Upper lobe of left lung (tissue), 6 donors: ENCODE measurements around the gene SAT1. TPM values are rescaled to one million over a fixed set of nuclear protein-coding genes. Genes with fewer than 3 reads are reported as not detected.

Experiments used
- ATAC-seq, 2 donors: fragments of 200-7000 bp; cut with Tn5 transposase; one replicate each; pipeline ENCODE4 v1.9.1; 2022; ENCODE audit warnings: mild to moderate bottlenecking in 2 of 2, moderate library complexity in 2 of 2; ENCODE audit not compliant: low FRiP score in 2 of 2
- DNase-seq, 2 donors: peaks; one replicate each; pipeline ENCODE4 v3.0.0-alpha.2; 2019 to 2020
- H3K27ac ChIP-seq, 4 donors: fragments of 200-600 bp; sonication (generic); one replicate each; pipeline ENCODE4 v1.5.1; 2016 to 2019
- H3K27me3 ChIP-seq, 4 donors: fragments of 200-600 bp; sonication (generic); one replicate each; pipeline ENCODE4 v1.5.1; 2017 to 2019
- H3K36me3 ChIP-seq, 4 donors: fragments of 200-600 bp; sonication (generic); one replicate each; pipeline ENCODE4 v1.5.1; 2016 to 2019
- H3K4me1 ChIP-seq, 4 donors: fragments of 200-600 bp; sonication (generic); one replicate each; pipeline ENCODE4 v1.5.1; 2018 to 2019
- H3K4me3 ChIP-seq, 4 donors: fragments of 200-600 bp; sonication (generic); one replicate each; pipeline ENCODE4 v1.5.1; 2017 to 2019; ENCODE audit warnings: mild to moderate bottlenecking in 2 of 4, moderate library complexity in 1 of 4
- H3K9me3 ChIP-seq, 4 donors: fragments of 200-600 bp; sonication (generic); one replicate each; pipeline ENCODE4 v1.5.1; 2018 to 2019
- EP300 ChIP-seq, 4 donors: sonication (generic); formaldehyde crosslinking; IDR thresholded peaks; one replicate each; pipeline ENCODE4 v1.5.1; 2017; ENCODE audit warnings: antibody characterized with exemption in 4 of 4, control low read depth in 2 of 4
- POLR2A ChIP-seq, 4 donors: fragments of 450-650 bp; IDR thresholded peaks; one replicate each; pipeline ENCODE4 v1.5.1; 2016 to 2017; ENCODE audit warnings: antibody characterized with exemption in 4 of 4, mild to moderate bottlenecking in 2 of 4
- POLR2AphosphoS5 ChIP-seq, 2 donors: sonication (generic); formaldehyde crosslinking; IDR thresholded peaks; one replicate each; pipeline ENCODE4 v1.5.1; 2017; ENCODE audit warnings: antibody characterized with exemption in 2 of 2
- WGBS, 2 donors: methylation state at CpG; one replicate each; pipeline ENCODE4 v1.1.5; 2017 to 2018; 5-methylcytosine and 5-hydroxymethylcytosine counted together
- total RNA-seq, 6 donors: library from RNA; depleted of rRNA in 4 of 6; stranded (reverse); fragments of >200 nt in 4 of 6; gene quantifications; one replicate each; pipeline versions ENCODE4 v1.1.0 to v1.2.1, GENCODE V29; 2016 to 2021
- TF ChIP-seq, protein P1 (sequence below), 6 experiments: fragments of 450-650 bp in 4 of 6; fragments of 200-600 bp in 2 of 6; sonication (generic) in 2 of 6; IDR thresholded peaks; one replicate each; pipeline ENCODE4 v1.5.1; 2016 to 2019; ENCODE audit warnings: antibody characterized with exemption in 6 of 6
- donor health status: DM: no; HTN: no; CAD: no; lungs with moderate emphysema.
- donor health status: DM: no; HTN: yes; CAD: no; lungs with severe emphysema.

The SAT1 gene
- total RNA-seq, 6 donors from 2014 or later, result 657 to 1,891 (median 1,145) TPM

DNA sequence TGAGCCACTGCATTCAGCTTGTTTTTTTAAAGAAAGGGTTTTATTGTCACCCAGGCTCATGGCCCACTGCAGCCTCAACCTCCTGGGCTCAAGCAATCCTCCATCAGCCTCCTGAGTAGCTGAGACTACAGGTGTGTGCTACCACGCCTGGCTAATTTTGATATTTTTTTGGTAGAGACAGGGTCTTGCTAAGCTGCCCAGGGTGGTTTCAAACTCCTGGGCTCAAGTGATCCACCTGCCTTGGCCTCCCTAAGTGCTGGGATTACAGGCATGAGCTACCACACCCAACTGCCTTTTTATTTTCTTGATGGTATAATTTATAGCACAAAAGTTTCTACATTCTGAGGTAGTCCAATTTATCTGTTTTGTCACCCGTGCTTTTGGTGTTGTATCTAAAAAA lies 38.9 kb downstream of the SAT1 start:
- no peak for ATAC-seq
- Histone ChIP-seq H3K27me3 (no peaks in the 10 kb centered on the region), H3K4me1 (no peaks in the 10 kb centered on the region), H3K27ac (no peak overlapping the region), H3K4me3 (no peak overlapping the region), H3K36me3 (no peaks in the 10 kb centered on the region), H3K9me3 (no peaks in the 10 kb centered on the region)
- no peak for TF ChIP-seq POLR2A (IDR thresholded peaks at IDR 0.05)
- TF ChIP-seq, protein P1, sequence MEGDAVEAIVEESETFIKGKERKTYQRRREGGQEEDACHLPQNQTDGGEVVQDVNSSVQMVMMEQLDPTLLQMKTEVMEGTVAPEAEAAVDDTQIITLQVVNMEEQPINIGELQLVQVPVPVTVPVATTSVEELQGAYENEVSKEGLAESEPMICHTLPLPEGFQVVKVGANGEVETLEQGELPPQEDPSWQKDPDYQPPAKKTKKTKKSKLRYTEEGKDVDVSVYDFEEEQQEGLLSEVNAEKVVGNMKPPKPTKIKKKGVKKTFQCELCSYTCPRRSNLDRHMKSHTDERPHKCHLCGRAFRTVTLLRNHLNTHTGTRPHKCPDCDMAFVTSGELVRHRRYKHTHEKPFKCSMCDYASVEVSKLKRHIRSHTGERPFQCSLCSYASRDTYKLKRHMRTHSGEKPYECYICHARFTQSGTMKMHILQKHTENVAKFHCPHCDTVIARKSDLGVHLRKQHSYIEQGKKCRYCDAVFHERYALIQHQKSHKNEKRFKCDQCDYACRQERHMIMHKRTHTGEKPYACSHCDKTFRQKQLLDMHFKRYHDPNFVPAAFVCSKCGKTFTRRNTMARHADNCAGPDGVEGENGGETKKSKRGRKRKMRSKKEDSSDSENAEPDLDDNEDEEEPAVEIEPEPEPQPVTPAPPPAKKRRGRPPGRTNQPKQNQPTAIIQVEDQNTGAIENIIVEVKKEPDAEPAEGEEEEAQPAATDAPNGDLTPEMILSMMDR (IDR thresholded peaks at IDR 0.05), result no peak
- TF ChIP-seq POLR2AphosphoS5 (IDR thresholded peaks at IDR 0.05), result no peak
- no peak for DNase-seq
- WGBS, 2 donors, result 85 to 100% methylated on average over 2 of the region's 2 CpGs

DNA sequence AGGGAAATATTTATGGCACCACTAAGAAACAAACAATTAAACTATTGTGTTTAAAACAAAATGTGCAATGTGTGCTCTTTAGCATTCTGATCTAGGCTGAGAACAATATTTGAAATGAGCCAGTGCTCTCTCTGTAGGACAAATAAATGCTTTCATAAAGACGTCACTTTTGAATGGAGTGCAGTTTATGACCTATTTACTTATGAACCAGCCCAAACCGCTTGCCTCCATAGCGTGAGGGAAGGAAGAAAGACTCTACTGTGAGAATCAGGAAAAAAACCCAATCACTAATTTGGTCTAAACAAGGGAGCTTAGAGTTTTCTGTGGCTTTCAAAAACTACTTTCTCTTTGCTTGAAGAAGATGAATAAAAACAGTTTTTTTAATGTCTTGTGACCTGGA lies 39.4 kb downstream of the SAT1 start:
- ATAC-seq (no peak), DNase-seq (no peak)
- H3K4me3 ChIP-seq, result no peak overlapping the region
- TF ChIP-seq, protein P1 (IDR thresholded peaks at IDR 0.05), result no peak
- TF ChIP-seq POLR2AphosphoS5 (IDR thresholded peaks at IDR 0.05) (no peak), EP300 (IDR thresholded peaks at IDR 0.05) (no peak), POLR2A (IDR thresholded peaks at IDR 0.05) (no peak)
- H3K27ac ChIP-seq, result no peak overlapping the region
- no peaks in the 10 kb centered on the region for H3K4me1 ChIP-seq
- 50 to 63% methylated on average over 3 of the region's 3 CpGs for WGBS, 2 donors
- no peaks in the 10 kb centered on the region for H3K27me3 ChIP-seq
- H3K9me3 ChIP-seq, result no peaks in the 10 kb centered on the region
- no peaks in the 10 kb centered on the region for H3K36me3 ChIP-seq

DNA sequence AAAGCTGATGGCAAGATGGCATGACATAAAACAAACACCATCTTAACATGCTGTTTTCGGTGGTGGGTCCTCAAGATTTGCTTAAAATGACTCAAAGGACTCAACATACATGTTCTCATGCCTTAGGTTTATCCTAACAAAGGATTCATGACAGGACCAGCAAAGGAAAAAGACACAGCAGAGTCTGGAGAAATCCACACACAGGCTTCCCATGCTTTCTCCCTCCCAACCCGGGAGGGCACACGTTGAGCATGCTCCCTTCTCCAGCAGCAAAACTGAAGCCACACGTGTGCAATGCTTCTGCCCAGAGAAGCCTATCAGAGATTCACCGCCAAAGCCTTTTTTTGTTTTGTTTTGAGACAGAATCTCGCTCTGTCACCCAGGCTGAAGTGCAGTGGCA lies 39.9 kb downstream of the SAT1 start:
- TF ChIP-seq POLR2AphosphoS5 (IDR thresholded peaks at IDR 0.05), result no peak
- TF ChIP-seq, protein P1 (IDR thresholded peaks at IDR 0.05), result no peak
- no peak for TF ChIP-seq EP300 (IDR thresholded peaks at IDR 0.05)
- TF ChIP-seq POLR2A (IDR thresholded peaks at IDR 0.05), result no peak
- Histone ChIP-seq H3K27ac (no peak overlapping the region), H3K4me3 (no peak overlapping the region), H3K36me3 (no peaks in the 10 kb centered on the region), H3K27me3 (no peaks in the 10 kb centered on the region), H3K9me3 (no peaks in the 10 kb centered on the region), H3K4me1 (no peaks in the 10 kb centered on the region)
- DNase-seq, result no peak
- 79 to 87% methylated on average over 5 to 6 of the region's 6 CpGs for WGBS, 2 donors
- ATAC-seq, result no peak

DNA sequence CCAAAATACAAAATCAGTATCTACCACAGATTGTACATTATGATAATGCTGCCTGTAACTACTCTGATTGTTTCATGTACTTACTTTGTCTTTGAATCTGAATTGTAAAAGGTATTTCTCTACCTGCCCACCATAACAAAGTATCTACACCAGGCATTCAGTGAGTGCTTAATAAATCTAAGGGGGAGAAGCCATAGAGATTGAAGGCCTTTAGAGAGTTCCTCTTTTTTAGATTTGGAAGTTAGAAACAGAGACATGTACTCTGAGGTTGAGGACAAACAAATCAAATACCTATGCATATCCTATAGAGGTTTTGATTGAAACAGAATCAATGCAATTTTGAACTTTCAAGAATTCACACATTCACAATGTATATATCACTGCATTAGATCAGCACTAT lies 42.7 kb downstream of the SAT1 start:
- no peak for TF ChIP-seq POLR2AphosphoS5 (IDR thresholded peaks at IDR 0.05)
- TF ChIP-seq, protein P1 (IDR thresholded peaks at IDR 0.05), result no peak
- no peak for TF ChIP-seq POLR2A (IDR thresholded peaks at IDR 0.05)
- no peak for TF ChIP-seq EP300 (IDR thresholded peaks at IDR 0.05)
- DNase-seq, result no peak
- no peak for ATAC-seq

GRCh38 chrX:23826216-23826615 lies 43.2 kb downstream of the SAT1 start:
- TF ChIP-seq, protein P1 (IDR thresholded peaks at IDR 0.05), result no peak
- TF ChIP-seq POLR2A (IDR thresholded peaks at IDR 0.05) (no peak), POLR2AphosphoS5 (IDR thresholded peaks at IDR 0.05) (no peak), EP300 (IDR thresholded peaks at IDR 0.05) (no peak)
- WGBS, 2 donors, result 64 to 72% methylated on average over 3 of the region's 3 CpGs
- DNase-seq, result no peak
- no peaks in the 10 kb centered on the region for H3K36me3 ChIP-seq
- H3K27me3 ChIP-seq, result no peaks in the 10 kb centered on the region
- no peaks in the 10 kb centered on the region for H3K4me1 ChIP-seq
- no peak overlapping the region for H3K4me3 ChIP-seq
- no peak overlapping the region for H3K27ac ChIP-seq
- H3K9me3 ChIP-seq, result no peaks in the 10 kb centered on the region
- ATAC-seq, result no peak

More for the DNA sequence above, 42.7 kb downstream of the SAT1 start:
- no peaks in the 10 kb centered on the region for H3K9me3 ChIP-seq
- no peaks in the 10 kb centered on the region for H3K27me3 ChIP-seq
- H3K27ac ChIP-seq, result no peak overlapping the region
- H3K36me3 ChIP-seq, result no peaks in the 10 kb centered on the region
- no peak overlapping the region for H3K4me3 ChIP-seq
- no peaks in the 10 kb centered on the region for H3K4me1 ChIP-seq
